ENCODE results near the gene CTLA4.

Gene CTLA4

GRCh38 chr2:203853271-203853670 is 14.3 kb upstream of the CTLA4 start:
- Histone ChIP-seq H3K27ac (no peak overlapping the region), H4K20me1 (no peaks in the 10 kb centered on the region), H3K4me2 (no peak overlapping the region), H3K4me1 (peaks cover 5% of the 10 kb centered on the region), H3K27me3 (no peaks in the 10 kb centered on the region), H3K4me3 (no peak overlapping the region), H3K36me3 (no peaks in the 10 kb centered on the region), H3K9ac (no peak overlapping the region), H3K9me3 (no peaks in the 10 kb centered on the region)
- TF ChIP-seq Cebpa-rat (IDR thresholded peaks at IDR 0.05): no peak

GRCh38 chr2:203853722-203854121 is 13.8 kb upstream of the CTLA4 start:
- H3K4me1 ChIP-seq: peaks cover 5% of the 10 kb centered on the region
- H3K27me3 ChIP-seq: no peaks in the 10 kb centered on the region
- no peaks in the 10 kb centered on the region for H3K36me3 ChIP-seq
- TF ChIP-seq Cebpa-rat (IDR thresholded peaks at IDR 0.05): no peak
- H3K9me3 ChIP-seq: no peaks in the 10 kb centered on the region
- H3K4me2 ChIP-seq: no peak overlapping the region
- H3K9ac ChIP-seq: no peak overlapping the region
- no peak overlapping the region for H3K27ac ChIP-seq
- no peaks in the 10 kb centered on the region for H4K20me1 ChIP-seq
- H3K4me3 ChIP-seq: no peak overlapping the region

DNA sequence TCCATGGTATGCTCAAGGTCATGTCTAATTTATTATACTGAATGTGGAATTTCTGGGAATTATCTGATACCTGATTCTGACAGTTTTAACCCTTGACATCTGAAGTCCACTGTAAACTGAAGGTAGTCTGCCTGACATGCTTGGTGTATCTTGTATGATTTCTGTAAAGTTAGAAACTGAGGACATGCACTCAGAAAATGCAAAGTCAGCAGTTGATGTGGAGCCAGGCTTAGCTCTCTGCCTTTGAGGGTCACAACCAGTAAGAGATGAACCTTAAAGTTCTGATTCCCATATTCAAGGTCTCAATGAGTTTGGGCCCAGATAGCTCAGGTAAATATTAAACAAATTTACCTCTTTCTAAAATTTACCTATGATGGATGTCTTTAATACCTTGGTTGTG is 12.3 kb upstream of the CTLA4 start:
- no peaks in the 10 kb centered on the region for H3K27me3 ChIP-seq

DNA sequence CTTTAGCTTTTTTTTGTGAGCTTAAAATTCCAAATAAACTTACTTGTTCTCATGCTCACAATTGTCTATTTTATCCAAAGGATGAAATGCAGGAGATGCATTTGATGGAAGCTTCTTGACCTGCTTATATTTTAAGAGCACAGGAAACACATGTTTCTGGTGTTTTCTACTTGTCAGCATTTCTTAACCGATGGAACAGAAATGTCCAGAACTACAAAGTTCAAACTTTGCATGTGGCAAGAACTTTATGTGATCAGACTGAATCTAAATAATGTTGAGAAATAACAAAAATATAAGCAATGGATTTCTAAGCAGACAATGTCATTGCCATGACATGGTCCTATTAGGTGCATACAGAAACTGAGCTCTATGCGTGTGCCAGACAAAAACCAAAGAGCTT is 9.9 kb upstream of the CTLA4 start:
- Histone ChIP-seq H3K27ac (no peak overlapping the region), H3K9me3 (no peaks in the 10 kb centered on the region), H3K9ac (no peak overlapping the region), H4K20me1 (no peaks in the 10 kb centered on the region), H3K27me3 (no peaks in the 10 kb centered on the region), H3K4me3 (no peak overlapping the region), H3K36me3 (no peaks in the 10 kb centered on the region), H3K4me1 (peaks cover 5% of the 10 kb centered on the region), H3K4me2 (no peak overlapping the region)
- no peak for TF ChIP-seq Cebpa-rat (IDR thresholded peaks at IDR 0.05)

More for the DNA sequence above, 12.3 kb upstream of the CTLA4 start:
- Histone ChIP-seq H3K4me2 (no peak overlapping the region), H4K20me1 (no peaks in the 10 kb centered on the region), H3K4me1 (peaks cover 5% of the 10 kb centered on the region), H3K9me3 (no peaks in the 10 kb centered on the region), H3K27ac (no peak overlapping the region), H3K9ac (no peak overlapping the region), H3K4me3 (no peak overlapping the region), H3K36me3 (no peaks in the 10 kb centered on the region)
- TF ChIP-seq Cebpa-rat (IDR thresholded peaks at IDR 0.05): no peak

DNA sequence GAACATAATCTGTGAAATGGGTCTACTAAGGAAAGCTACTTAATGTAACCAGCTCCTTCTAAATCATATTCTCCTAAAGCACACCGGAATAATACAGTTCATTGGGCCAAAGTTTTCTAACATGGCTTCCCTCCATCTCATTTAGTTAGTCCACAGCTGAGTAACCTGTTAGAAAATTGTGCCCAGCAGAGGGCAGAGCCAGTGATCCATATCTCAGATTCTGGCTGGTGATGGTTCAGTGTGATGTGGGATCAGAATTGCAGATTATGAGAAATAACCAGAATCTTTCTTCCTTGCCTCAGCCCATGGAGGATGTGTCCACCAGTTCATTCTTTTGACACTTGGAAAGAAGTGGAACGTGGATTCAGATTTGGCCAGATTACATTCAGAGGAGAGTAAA is 9.4 kb upstream of the CTLA4 start:
- no peak for TF ChIP-seq Cebpa-rat (IDR thresholded peaks at IDR 0.05)
- no peaks in the 10 kb centered on the region for H4K20me1 ChIP-seq
- H3K36me3 ChIP-seq: no peaks in the 10 kb centered on the region
- H3K4me1 ChIP-seq: peaks cover 5% of the 10 kb centered on the region
- no peaks in the 10 kb centered on the region for H3K9me3 ChIP-seq
- no peaks in the 10 kb centered on the region for H3K27me3 ChIP-seq
- no peak overlapping the region for H3K4me3 ChIP-seq
- H3K4me2 ChIP-seq: no peak overlapping the region
- no peak overlapping the region for H3K27ac ChIP-seq
- H3K9ac ChIP-seq: no peak overlapping the region

- Histone ChIP-seq H3K4me2 (no peak overlapping the region), H3K9me3 (peaks cover 2% of the 10 kb centered on the region)
Measured at GRCh38 chr2:203859030-203859789, 8.4 kb upstream of the CTLA4 start.

GRCh38 chr2:203861197-203861596 is 6.4 kb upstream of the CTLA4 start:
- H3K4me1 ChIP-seq: peaks cover 5% of the 10 kb centered on the region
- H3K9ac ChIP-seq: no peak overlapping the region
- H3K9me3 ChIP-seq: peaks cover 5% of the 10 kb centered on the region
- no peaks in the 10 kb centered on the region for H3K27me3 ChIP-seq
- H3K4me2 ChIP-seq: no peak overlapping the region
- H3K36me3 ChIP-seq: no peaks in the 10 kb centered on the region
- no peak for TF ChIP-seq Cebpa-rat (IDR thresholded peaks at IDR 0.05)
- no peaks in the 10 kb centered on the region for H4K20me1 ChIP-seq
- H3K4me3 ChIP-seq: no peak overlapping the region
- no peak overlapping the region for H3K27ac ChIP-seq

More at GRCh38 chr2:203859030-203859789, 8.4 kb upstream of the CTLA4 start:
- TF ChIP-seq Cebpa-rat (IDR thresholded peaks at IDR 0.05): no peak
- Histone ChIP-seq H4K20me1 (no peaks in the 10 kb centered on the region), H3K27me3 (no peaks in the 10 kb centered on the region), H3K4me1 (peaks cover 5% of the 10 kb centered on the region), H3K4me3 (no peak overlapping the region), H3K36me3 (no peaks in the 10 kb centered on the region), H3K9ac (no peak overlapping the region), H3K27ac (no peak overlapping the region)

DNA sequence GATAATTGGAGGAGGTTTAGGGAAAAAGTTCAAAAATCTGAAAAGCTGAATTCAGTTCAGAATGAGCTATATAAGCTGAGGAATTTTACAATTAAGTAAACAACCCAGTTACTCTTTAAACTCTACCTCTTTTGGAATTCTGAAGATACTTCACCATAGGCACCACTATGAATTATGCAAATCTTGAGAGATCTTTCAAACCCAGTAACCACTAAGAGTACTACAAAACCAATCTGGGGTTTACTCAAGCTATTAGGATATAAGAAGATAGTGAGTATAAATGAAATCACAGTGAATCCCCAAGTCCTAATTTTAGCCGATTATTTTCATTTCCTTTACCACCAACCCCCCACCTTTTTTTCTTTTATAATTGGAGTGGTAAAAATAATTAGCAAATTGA is 6.0 kb upstream of the CTLA4 start:
- TF ChIP-seq Cebpa-rat (IDR thresholded peaks at IDR 0.05): no peak
- no peak overlapping the region for H3K4me2 ChIP-seq
- H3K4me3 ChIP-seq: no peak overlapping the region
- no peaks in the 10 kb centered on the region for H3K27me3 ChIP-seq
- H3K36me3 ChIP-seq: no peaks in the 10 kb centered on the region
- H3K9me3 ChIP-seq: peaks cover 5% of the 10 kb centered on the region
- peaks cover 5% of the 10 kb centered on the region for H3K4me1 ChIP-seq
- H4K20me1 ChIP-seq: no peaks in the 10 kb centered on the region
- H3K9ac ChIP-seq: no peak overlapping the region
- H3K27ac ChIP-seq: no peak overlapping the region

GRCh38 chr2:203869223-203870042 is 1.9 kb downstream of the CTLA4 start:
- no peaks in the 10 kb centered on the region for H4K20me1 ChIP-seq
- H3K27ac ChIP-seq: no peak overlapping the region
- no peak overlapping the region for H3K9ac ChIP-seq
- no peak overlapping the region for H3K4me2 ChIP-seq
- no peaks in the 10 kb centered on the region for H3K36me3 ChIP-seq
- H3K4me1 ChIP-seq: 0 out of 2 replicates have a peak, but pooled peaks cover 4% of the 10 kb centered on the region
- no peak for TF ChIP-seq Cebpa-rat (IDR thresholded peaks at IDR 0.05)
- H3K4me3 ChIP-seq: no peak overlapping the region
- H3K27me3 ChIP-seq: no peaks in the 10 kb centered on the region
- H3K9me3 ChIP-seq: no peaks in the 10 kb centered on the region

- no peaks in the 10 kb centered on the region for H4K20me1 ChIP-seq
- no peak for TF ChIP-seq Cebpa-rat (IDR thresholded peaks at IDR 0.05)
- no peak overlapping the region for H3K9ac ChIP-seq
- H3K27me3 ChIP-seq: no peaks in the 10 kb centered on the region
- H3K9me3 ChIP-seq: no peaks in the 10 kb centered on the region
- no peak overlapping the region for H3K4me2 ChIP-seq
- no peak overlapping the region for H3K27ac ChIP-seq
- no peaks in the 10 kb centered on the region for H3K36me3 ChIP-seq
- H3K4me3 ChIP-seq: no peak overlapping the region
- H3K4me1 ChIP-seq: 0 out of 2 replicates have a peak, but pooled peaks cover 4% of the 10 kb centered on the region
Measured at GRCh38 chr2:203870481-203870880, 2.9 kb downstream of the CTLA4 start.

All from BLaER1 (cell line).